ENCODE measurements around the gene STARD13.

STARD13 gene, protein sequence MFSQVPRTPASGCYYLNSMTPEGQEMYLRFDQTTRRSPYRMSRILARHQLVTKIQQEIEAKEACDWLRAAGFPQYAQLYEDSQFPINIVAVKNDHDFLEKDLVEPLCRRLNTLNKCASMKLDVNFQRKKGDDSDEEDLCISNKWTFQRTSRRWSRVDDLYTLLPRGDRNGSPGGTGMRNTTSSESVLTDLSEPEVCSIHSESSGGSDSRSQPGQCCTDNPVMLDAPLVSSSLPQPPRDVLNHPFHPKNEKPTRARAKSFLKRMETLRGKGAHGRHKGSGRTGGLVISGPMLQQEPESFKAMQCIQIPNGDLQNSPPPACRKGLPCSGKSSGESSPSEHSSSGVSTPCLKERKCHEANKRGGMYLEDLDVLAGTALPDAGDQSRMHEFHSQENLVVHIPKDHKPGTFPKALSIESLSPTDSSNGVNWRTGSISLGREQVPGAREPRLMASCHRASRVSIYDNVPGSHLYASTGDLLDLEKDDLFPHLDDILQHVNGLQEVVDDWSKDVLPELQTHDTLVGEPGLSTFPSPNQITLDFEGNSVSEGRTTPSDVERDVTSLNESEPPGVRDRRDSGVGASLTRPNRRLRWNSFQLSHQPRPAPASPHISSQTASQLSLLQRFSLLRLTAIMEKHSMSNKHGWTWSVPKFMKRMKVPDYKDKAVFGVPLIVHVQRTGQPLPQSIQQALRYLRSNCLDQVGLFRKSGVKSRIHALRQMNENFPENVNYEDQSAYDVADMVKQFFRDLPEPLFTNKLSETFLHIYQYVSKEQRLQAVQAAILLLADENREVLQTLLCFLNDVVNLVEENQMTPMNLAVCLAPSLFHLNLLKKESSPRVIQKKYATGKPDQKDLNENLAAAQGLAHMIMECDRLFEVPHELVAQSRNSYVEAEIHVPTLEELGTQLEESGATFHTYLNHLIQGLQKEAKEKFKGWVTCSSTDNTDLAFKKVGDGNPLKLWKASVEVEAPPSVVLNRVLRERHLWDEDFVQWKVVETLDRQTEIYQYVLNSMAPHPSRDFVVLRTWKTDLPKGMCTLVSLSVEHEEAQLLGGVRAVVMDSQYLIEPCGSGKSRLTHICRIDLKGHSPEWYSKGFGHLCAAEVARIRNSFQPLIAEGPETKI

DNA sequence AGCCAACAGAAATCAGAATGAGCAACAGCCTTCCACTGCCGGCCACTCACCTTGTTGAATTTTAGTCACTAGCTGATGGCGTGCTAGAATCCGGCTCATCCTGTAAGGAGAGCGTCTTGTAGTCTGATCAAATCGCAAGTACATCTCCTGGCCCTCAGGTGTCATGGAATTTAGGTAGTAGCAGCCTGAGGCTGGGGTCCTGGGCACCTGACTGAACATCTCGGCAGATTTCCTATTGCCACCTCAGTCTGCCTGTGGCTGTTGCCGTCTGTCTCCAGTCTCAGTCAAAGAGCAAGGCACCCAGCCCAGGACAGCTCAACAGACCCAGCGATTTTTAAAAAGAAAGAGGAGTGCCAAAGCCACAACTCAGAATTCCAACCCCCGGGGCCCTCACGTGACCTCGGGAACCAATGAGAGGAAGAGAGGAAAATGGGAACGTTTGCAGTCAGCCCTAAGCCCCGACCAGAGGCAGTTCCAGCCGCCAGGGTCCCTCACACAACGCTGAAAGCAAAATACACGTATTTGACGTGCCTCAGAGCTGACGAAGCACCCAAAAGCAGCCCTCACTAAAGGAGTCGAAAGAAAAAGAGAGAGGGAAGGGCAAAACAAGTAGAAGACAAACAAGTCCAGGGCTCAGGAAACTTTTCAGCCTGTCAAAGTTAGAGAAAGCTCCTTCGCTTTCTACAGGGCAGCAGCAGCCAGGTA lies at the start of gene STARD13:
Gene STARD13, minus strand, starts transcription at position 336 of the 705 bp plus-strand sequence. Its CDS starts 117 bp downstream, at position 219.
- TF ChIP-seq GATA2 (IDR thresholded peaks at IDR 0.05; ENCODE audit: low read depth, low read length) (no peak), GATA3 (IDR thresholded peaks at IDR 0.05; ENCODE audit: low read depth, low read length) (no peak)

DNA sequence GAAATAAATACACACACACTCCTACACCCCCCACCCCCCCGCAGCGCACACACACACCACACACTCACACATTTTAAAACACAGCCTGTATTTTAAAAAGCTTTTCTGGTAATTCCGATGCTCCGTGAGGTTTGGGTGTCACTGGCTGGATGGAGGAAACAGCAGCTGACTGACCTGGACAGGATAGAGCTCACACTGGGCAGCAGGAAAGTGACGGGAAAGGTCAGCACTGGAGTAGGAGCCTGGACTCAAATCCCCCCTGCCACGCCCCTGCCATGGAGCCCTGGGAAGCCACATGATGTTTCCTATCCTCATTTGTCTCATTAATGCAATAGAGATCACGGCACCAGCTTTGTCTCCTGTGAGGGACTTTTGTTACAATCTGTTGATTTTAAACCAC lies 49.3 kb upstream of the STARD13 start:
- TF ChIP-seq GATA2 (IDR thresholded peaks at IDR 0.05; ENCODE audit: low read depth, low read length): no peak
- no peak for TF ChIP-seq GATA3 (IDR thresholded peaks at IDR 0.05; ENCODE audit: low read depth, low read length)

DNA sequence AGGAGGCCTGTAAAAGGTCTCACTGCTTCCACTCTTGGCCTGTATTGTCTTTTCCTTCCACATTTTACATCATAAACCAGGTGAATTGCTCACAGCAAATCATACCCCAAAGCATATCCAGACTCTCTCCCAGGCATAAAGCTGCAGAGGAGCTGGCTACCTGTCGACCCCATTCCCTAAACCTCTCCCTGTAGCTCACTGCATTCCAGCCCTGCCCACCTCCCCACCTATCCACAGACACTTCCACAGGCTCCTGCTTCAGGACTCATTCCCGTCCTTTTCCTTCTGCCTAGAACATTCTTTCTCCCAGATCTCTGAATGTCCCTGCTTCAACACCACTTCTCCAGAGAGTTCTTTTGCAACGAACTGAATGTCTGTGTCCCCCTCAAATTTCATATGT lies 46.4 kb upstream of the STARD13 start:
- TF ChIP-seq GATA3 (IDR thresholded peaks at IDR 0.05; ENCODE audit: low read depth, low read length) (no peak), GATA2 (IDR thresholded peaks at IDR 0.05; ENCODE audit: low read depth, low read length) (no peak)

DNA sequence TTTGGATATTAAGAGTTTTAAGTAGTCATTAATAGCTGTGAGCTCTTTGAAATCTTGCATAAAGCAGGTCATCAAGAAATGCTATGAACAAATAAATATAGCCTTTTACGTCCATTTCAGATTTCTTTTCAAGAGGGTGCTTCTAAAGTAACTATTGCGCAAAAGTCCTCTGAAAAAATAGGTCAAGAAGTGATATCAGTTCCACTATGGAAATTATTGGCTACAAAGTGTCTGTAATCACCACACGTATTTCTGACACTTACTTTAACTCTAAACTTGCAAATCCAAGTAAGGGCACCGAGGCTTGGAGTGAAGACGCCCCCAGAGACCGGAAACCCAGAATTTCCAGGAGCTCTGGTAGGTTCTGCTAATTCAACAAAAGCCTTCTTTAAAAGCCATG lies 44.9 kb upstream of the STARD13 start:
- no peak for TF ChIP-seq GATA3 (IDR thresholded peaks at IDR 0.05; ENCODE audit: low read depth, low read length)
- no peak for TF ChIP-seq GATA2 (IDR thresholded peaks at IDR 0.05; ENCODE audit: low read depth, low read length)

DNA sequence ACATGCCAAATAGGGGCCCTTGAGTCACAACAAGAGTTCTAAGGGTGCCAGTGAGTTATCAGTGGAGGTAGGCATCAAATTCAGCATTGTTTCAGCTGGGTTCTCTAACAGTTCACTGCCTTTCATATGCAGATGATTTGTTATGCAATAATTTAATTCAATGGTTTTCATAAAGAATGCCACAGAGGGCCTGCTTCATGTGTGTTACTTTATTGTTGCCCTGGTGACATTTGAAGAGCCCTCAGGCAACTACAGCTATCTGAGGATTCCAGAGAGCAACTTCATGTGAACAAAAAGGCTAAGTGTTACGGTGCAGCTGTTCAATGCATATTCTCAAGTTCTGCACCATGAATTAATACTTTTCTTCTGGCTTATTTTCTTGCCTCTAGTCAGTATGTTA lies 43.1 kb upstream of the STARD13 start:
- TF ChIP-seq GATA3 (IDR thresholded peaks at IDR 0.05; ENCODE audit: low read depth, low read length): no peak

DNA sequence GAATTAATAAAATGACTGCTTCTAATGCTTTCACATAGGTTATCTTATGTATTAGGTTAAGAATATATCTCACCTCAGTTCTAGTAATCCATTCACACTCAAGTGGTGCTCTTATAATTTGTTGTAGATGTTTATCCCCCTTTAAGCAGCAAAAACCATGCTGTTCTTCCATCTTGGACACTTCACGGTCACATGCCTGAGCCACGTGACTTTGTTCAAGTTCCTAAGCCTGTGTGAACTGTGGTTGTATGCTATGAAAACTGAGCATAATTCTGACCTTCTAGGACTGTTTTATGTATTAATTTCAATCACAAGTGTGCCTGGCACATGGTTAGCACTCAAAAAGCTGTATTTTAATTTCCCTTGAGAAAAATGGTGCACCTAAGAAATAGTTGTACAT lies 41.2 kb upstream of the STARD13 start:
- TF ChIP-seq GATA2 (IDR thresholded peaks at IDR 0.05; ENCODE audit: low read depth, low read length): no peak
- TF ChIP-seq GATA3 (IDR thresholded peaks at IDR 0.05; ENCODE audit: low read depth, low read length): no peak

DNA sequence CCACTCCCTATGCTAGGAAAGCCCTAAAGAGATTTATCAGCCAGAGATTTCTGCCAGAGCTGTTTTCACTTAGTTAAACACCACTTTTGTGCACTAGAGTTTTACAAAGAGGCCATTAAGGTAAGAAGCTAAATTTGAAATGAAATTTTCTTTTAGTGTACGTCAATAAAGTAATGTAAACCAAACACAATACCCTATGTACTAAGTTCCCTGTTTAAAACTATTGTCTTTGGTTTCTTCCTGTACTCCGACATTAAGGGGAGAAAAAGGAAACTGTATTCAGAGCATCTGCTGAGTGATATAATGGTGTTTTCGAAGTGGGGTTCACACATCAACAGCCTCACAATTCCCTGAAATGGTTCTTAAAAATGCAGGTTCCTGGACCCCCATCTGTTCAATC lies 40.7 kb upstream of the STARD13 start:
- TF ChIP-seq GATA2 (IDR thresholded peaks at IDR 0.05; ENCODE audit: low read depth, low read length) (no peak), GATA3 (IDR thresholded peaks at IDR 0.05; ENCODE audit: low read depth, low read length) (no peak)

DNA sequence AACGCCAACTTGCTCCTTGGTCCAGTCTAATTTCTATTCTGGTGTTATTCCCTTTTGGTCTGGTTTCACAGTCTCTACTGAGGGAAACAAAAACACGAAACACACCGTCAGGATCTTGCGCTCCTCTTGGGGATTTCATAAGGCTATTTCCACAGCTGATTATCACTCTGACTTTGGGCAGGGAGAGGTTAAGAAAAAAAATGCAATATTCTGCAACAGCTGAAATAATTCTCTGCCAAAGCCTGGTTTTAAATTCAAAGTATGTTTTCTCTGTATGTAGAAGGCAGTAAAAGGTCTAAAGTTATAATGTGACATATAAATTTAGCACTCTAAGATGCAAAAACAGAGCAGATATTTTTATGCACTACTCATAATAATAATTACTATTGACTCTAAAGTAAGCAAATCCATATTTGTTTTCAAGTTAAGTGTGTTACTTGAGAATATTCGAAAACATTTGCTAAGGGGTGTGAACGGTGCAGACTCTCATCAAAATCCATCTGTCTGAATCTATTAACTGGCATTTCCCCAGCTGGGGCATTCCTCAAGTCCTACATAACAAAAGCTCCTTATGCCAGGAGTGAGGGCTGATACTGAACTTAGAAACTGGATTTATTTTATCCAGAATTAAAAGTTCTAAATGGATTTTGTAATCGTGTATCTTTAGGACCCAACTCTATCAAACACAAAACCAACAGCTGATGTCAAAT lies 38.4 kb upstream of the STARD13 start:
- TF ChIP-seq GATA3 (IDR thresholded peaks at IDR 0.05; ENCODE audit: low read depth, low read length) (no peak), GATA2 (IDR thresholded peaks at IDR 0.05; ENCODE audit: low read depth, low read length) (no peak)

DNA sequence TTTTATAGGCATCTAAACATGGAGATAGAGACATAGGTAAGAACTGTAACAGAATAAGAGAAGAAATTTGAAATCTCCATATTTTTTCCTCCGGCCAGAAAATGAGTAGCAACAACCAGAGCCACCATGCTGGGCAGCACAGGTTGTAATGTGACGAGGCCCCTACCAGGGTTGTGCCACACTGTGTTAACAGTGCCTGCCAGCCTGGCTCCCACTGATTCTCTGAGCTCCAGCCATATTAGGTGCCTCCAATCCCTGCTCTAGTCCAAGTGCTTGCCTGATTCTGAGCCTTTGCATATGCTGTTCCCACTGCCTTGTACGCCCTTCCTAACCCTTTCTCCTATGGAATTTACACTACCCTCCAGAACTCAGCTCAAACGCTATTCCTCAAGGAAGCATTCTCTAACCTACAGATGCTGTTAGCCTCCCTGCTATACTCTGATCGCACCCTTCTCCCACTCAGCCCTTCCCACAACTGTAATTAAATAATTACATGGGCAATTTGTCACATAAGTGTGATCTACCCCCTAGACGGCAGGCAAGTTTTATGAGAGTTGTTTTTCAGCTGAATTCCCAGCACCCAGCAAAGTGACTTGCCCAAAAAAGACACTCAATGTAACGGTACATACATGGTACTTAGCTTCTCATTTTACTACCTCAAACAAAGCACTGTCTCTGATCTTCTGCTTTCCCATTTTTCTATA lies 37.6 kb upstream of the STARD13 start:
- TF ChIP-seq GATA3 (IDR thresholded peaks at IDR 0.05; ENCODE audit: low read depth, low read length) (no peak), GATA2 (IDR thresholded peaks at IDR 0.05; ENCODE audit: low read depth, low read length) (no peak)

DNA sequence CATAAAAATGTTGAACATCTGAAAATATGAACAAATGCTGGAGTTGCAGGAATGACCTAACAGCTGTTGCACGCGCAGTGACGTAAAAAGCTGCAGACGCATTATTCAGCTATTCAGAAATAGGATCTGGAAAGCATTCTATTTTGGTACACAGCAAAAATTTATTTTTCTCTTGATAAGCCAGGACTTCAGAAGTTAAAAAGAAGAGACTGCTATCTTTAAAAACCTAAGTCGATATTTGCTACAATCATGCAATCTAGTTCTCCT lies 36.9 kb upstream of the STARD13 start:
- TF ChIP-seq GATA2 (IDR thresholded peaks at IDR 0.05; ENCODE audit: low read depth, low read length): no peak
- no peak for TF ChIP-seq GATA3 (IDR thresholded peaks at IDR 0.05; ENCODE audit: low read depth, low read length)

DNA sequence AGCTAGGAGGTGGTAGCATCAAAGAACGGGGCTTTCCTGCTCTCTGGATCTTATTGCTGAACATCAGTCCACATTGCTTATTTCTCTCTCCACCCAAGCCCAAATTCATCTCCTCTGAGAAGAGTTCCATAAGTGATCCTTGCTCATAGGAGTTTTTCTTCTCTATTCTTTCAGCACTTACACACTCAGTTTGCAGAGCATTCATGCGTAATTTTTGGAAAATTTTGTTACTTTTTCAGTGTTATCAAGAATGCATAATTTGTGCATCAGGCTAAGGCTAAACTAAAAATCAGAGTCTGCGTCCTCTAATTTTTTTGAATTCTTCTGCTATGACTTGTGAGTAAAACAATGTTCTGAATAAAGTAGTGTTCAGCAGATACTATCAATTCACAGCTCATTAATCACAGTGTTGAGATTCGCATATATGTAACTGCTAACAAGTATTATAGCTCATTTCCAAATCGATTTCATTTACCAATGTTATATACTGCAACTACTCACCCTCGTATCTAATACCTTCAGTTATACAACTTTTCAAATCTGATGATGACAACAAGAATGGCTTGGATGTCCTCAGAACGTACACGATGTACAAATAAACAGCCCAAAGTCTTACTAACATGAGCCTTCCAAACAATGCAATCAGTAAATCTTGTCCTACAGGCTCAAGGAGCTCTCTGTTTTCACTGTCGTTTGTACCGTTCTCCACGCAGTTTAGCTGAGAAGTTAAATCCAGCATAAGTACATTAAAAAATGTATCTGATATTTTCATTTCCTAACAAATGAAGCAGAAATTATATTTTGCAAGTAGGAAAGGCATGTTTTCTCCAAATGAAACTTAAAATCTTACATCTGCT lies 36.4 kb upstream of the STARD13 start:
- TF ChIP-seq GATA3 (IDR thresholded peaks at IDR 0.05; ENCODE audit: low read depth, low read length): no peak
- TF ChIP-seq GATA2 (IDR thresholded peaks at IDR 0.05; ENCODE audit: low read depth, low read length): no peak

DNA sequence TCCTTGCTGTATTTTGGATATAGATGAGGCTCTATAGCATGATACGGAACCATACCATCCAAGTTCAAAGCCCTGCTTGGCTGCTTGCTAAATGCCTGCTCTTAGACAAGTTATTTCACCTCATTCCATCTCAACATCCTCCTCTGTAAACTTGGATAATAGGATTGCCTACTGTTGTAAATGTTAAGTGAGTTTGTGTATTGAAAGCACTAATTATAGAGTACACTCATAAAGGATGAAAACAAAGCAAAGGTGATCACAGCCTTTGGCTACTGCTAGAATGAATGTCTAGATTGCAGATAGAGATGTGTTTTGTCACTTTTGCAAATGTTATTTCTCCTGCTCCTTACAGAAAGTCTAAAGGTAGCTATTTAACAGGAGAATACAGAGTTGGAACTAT lies 34.3 kb upstream of the STARD13 start:
- TF ChIP-seq GATA3 (IDR thresholded peaks at IDR 0.05; ENCODE audit: low read depth, low read length): no peak
- TF ChIP-seq GATA2 (IDR thresholded peaks at IDR 0.05; ENCODE audit: low read depth, low read length): no peak
